ENCODE data around the gene KIF2C. TPM values are rescaled to one million over a fixed set of nuclear protein-coding genes. Genes with fewer than 3 reads are reported as not detected.
A peak's percentile ranks its signal among the peaks of the same experiment; 100 is the strongest.

Gene KIF2C
- 0.13 TPM for total RNA-seq (2013)
- under 1 TPM; 0.13 to 0.29 (median 0.24) TPM for polyA plus RNA-seq
- polyA minus RNA-seq = 0.28 and 0.80 TPM in 2 replicates
- 0.08 to 23.9 (median 0.33) reads per million in 11 experiments for total RNA-seq

GRCh38 chr1:44739307-44740178 lies at the start of gene KIF2C:
Gene KIF2C (plus strand): TSS chr1:44739837. CDS start chr1:44739933, 96 bp downstream.
- H3K27ac ChIP-seq (ENCODE audit: low read depth in 1 of 2, low read length in 2 of 2) = peak within 1 kb of the TSS; percentile 71 to 95
- DNase-seq = peak; percentile 96 to 98 (median 96)
- peak within 1 kb of the TSS; percentile 98 for H3K4me2 ChIP-seq (replicated peaks; ENCODE audit: extremely low read depth, low read length, poor library complexity, severe bottlenecking)
- no peaks in the 10 kb centered on the region for H3K9me3 ChIP-seq (replicated peaks in 1 of 2; ENCODE audit: control insufficient read depth in 1 of 2, insufficient read depth in 1 of 2, low read length in 2 of 2)
- H3K27ac Mint-ChIP-seq = peak within 1 kb of the TSS; percentile 95 to 98 (median 96)
- H3K4me3 Mint-ChIP-seq = peak within 1 kb of the TSS; percentile 95 to 96
- peaks cover 30% of the 10 kb centered on the region for H3K4me1 Mint-ChIP-seq
- H3K9me3 Mint-ChIP-seq = peaks cover 0 to 2% (median 0%) of the 10 kb centered on the region in 7 donors
- intact Hi-C loops (cut with micrococcal nuclease) = loop anchor here in 1 of 2 donors (5.0 kb wide), 1 partner anchor 38 kb away; the partner anchor contains the start of gene RPS8
- H3K27me3 Mint-ChIP-seq (ENCODE audit: low read depth in 3 of 3) = peaks cover 0 to 5% (median 0%) of the 10 kb centered on the region in 3 donors
- no peak for TF ChIP-seq CTCF (IDR thresholded peaks at IDR 0.05)
- H2AFZ ChIP-seq (ENCODE audit: insufficient read depth, low read depth, low read length, poor library complexity, severe bottlenecking) = peak within 1 kb of the TSS; percentile 90
- H3K36me3 ChIP-seq (replicated peaks in 1 of 2; ENCODE audit: control insufficient read depth in 1 of 2, insufficient read depth in 2 of 2, low read length in 2 of 2) = peaks cover 4 to 23% of the 10 kb centered on the region in 2 donors
- no peaks in the 10 kb centered on the region for H4K20me1 ChIP-seq (ENCODE audit: insufficient read depth, low read length)
- H3K4me3 ChIP-seq (replicated peaks in 1 of 3; ENCODE audit: low read depth in 2 of 3, low read length in 3 of 3) = peak within 1 kb of the TSS; percentile 73 to 93 (median 93)
- peaks cover 44% of the 10 kb centered on the region for H3K79me2 ChIP-seq (ENCODE audit: insufficient read depth, low read length)
- peak within 1 kb of the TSS; percentile 72 for H3K9ac ChIP-seq (ENCODE audit: insufficient read depth, low read length, poor library complexity, severe bottlenecking)
- peaks cover 20 to 25% of the 10 kb centered on the region in 2 donors for H3K4me1 ChIP-seq (ENCODE audit: control insufficient read depth in 1 of 2, insufficient read depth in 2 of 2, low read length in 2 of 2)
- WGBS (ENCODE audit: insufficient coverage) = 0% methylated on average over 51 of the region's 57 CpGs
- H3K27me3 ChIP-seq (ENCODE audit: control insufficient read depth in 2 of 2, insufficient read depth in 2 of 2, low read length in 2 of 2) = no peaks in the 10 kb centered on the region
- H3K36me3 Mint-ChIP-seq = peaks cover 13 to 29% of the 10 kb centered on the region in 2 donors

- no peak overlapping the region for H3K4me2 ChIP-seq (replicated peaks; ENCODE audit: extremely low read depth, low read length, poor library complexity, severe bottlenecking)
- intact Hi-C loops (cut with micrococcal nuclease) = no loop called here
Observed at GRCh38 chr1:44693159-44693558, 46.5 kb upstream of the KIF2C start.

More at GRCh38 chr1:44693159-44693558, 46.5 kb upstream of the KIF2C start:
- no peak overlapping the region for H3K4me3 ChIP-seq (replicated peaks in 1 of 3; ENCODE audit: low read depth in 2 of 3, low read length in 3 of 3)
- no peak overlapping the region for H2AFZ ChIP-seq (ENCODE audit: insufficient read depth, low read depth, low read length, poor library complexity, severe bottlenecking)
- no peak for DNase-seq
- H3K36me3 ChIP-seq (replicated peaks in 1 of 2; ENCODE audit: control insufficient read depth in 1 of 2, insufficient read depth in 2 of 2, low read length in 2 of 2) = no peaks in the 10 kb centered on the region
- no peaks in the 10 kb centered on the region for H3K79me2 ChIP-seq (ENCODE audit: insufficient read depth, low read length)
- no peak overlapping the region for H3K9ac ChIP-seq (ENCODE audit: insufficient read depth, low read length, poor library complexity, severe bottlenecking)
- no CpG with 5 or more reads among the region's 2 CpGs for WGBS (ENCODE audit: insufficient coverage)
- Mint-ChIP-seq H3K4me3 (no peak overlapping the region), H3K4me1 (peaks cover 23% of the 10 kb centered on the region), H3K27me3 (ENCODE audit: low read depth in 3 of 3) (peaks cover 13 to 18% (median 18%) of the 10 kb centered on the region in 3 donors), H3K27ac (no peak overlapping the region), H3K36me3 (peaks cover 0 to 1% of the 10 kb centered on the region in 2 donors), H3K9me3 (no peaks in the 10 kb centered on the region)
- no peak for TF ChIP-seq CTCF (IDR thresholded peaks at IDR 0.05)
- H3K27ac ChIP-seq (ENCODE audit: low read depth in 1 of 2, low read length in 2 of 2) = no peak overlapping the region
- H3K27me3 ChIP-seq (ENCODE audit: control insufficient read depth in 2 of 2, insufficient read depth in 2 of 2, low read length in 2 of 2) = peaks cover 0 to 2% of the 10 kb centered on the region in 2 donors
- H4K20me1 ChIP-seq (ENCODE audit: insufficient read depth, low read length) = no peaks in the 10 kb centered on the region
- H3K9me3 ChIP-seq (replicated peaks in 1 of 2; ENCODE audit: control insufficient read depth in 1 of 2, insufficient read depth in 1 of 2, low read length in 2 of 2) = no peaks in the 10 kb centered on the region
- peaks cover 21% of the 10 kb centered on the region in 2 donors for H3K4me1 ChIP-seq (ENCODE audit: control insufficient read depth in 1 of 2, insufficient read depth in 2 of 2, low read length in 2 of 2)

All from CD14-positive monocyte (primary cell).